AG08395 (cell line): ENCODE data around the gene PLCL1.

Source experiments
- DNase-seq: peaks from one replicate; pipeline ENCODE4 v3.0.0; 2012; ENCODE audit warnings: mixed read lengths, low spot score

The PLCL1 gene

DNA sequence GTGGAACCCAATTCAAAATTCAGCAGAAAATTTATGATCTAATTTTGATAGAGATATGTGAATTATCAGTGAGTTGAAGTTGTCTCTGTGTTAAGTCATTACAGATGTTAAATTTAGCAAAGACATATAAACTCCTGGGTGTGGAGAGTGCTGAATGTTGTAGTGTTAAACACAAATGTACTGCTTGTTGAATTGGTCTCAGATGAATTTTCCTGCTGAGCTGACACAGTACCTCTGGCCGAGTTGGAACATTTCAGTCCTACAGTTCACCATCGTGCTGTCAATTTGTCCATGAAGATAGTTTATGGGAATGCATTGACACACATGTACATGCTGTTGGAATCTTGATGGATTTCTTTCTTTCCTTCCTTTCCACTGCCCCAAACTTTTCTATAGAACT lies 255.9 kb downstream of the PLCL1 start:
- DNase-seq: no peak

DNA sequence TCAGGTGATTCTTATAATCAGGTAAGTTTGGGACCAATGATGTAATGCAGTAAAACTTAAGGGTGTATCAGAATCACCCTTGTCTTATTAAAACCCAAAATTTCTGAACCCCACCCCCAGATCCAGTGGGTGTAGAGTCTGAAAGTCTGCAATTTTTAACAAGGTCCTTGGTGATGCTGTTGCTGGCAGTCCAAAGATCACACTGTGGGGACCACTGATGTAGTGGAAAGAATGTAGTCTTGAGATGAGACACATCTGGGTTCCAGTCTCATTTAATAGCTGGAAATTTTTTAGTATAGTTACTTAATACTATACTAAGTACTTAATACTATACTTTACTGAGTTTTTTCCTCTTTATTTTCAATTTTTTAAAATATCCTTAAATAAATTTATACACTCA lies 258.4 kb downstream of the PLCL1 start:
- DNase-seq: no peak

DNA sequence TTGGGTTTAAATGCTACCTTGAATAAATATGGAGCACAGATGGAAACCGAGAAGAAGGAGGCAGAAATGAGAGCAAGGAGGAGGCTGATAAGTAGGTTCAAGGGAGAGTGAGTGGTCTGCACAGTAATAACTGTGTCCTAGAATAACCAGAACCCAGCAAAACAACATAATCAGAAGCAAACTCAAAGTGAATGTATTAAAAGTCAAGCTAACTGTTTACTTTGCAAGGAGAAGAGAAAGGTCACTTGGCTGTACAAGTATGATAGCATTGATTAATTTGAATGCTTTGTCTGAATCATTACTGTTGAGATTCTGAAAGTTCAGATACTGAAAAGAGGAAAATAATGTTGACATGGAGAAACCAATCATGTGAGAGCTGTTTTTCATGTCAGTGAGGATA lies 258.8 kb downstream of the PLCL1 start:
- no peak for DNase-seq

DNA sequence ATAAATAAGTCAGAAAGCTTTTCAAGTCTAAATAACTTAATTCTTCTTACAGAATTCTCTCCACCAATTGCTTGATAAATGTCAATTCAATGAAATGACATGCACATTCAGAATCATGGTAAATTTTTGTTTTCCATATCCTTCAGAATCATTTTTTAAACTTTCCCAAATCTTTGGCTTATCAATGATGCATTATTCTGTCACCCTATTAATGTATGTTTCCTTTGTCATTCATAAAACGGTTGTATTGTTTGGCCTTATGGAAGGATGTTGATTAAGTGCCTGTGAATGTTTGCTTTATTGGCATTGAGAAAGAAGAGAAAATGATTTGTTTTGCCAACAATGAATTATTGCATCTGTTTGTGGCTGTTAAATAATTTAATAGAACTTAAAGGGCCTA lies 260.9 kb downstream of the PLCL1 start:
- DNase-seq: no peak

DNA sequence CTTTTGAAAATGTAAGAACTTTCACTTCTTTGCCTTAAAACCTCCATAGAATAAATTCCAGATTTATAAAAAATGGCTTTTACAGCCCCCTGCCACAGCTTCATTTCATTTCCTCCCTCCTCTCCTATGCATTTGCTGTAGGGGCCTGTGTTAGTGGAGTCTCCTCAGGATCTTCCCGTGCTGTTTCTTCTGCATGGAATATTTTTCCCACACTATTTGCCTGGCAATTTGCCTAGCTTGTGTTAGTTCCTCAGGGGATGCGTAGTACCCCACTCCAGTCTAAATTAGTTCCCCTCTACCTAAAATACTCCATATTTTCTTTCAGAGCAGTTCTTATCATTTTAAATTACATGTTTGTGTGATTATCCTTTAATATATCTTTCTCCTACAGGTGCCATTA lies 262.2 kb downstream of the PLCL1 start:
- DNase-seq: no peak

DNA sequence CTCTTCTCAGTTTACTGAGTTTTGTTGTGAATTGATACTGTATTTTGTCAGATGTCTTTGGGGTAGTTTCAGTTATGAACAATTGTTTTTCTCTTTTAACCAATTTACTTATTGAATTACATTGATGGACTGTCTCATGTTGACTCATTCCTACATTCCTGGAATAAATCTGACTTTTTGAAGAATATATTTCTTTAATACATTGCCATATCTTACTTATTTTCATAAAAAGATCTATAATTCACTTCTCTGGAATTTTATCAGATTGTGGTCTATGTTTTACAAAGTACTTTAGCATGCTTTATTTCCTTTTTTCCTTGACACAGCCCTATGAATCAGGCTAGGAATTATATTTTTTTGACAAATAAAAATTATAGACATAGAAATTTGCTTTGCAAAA lies 268.3 kb downstream of the PLCL1 start:
- DNase-seq: no peak

DNA sequence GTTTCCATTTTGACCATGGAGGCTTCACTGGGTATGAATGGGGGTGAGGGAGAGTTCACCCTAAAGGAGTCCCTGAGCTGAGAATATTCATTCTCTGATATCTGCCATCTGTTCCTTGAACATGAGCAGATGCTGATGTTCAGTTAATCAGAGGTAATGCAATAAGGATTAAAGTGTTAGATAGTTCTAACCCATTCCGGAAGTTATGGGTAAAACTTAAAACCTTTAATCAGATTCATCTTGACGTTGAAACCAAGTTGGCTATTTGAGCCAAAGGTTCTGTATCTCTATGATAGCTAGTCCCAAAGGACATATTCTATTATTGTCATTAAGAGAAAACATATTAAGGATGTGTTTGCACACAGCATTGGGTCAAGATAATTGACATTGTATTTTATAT lies 268.9 kb downstream of the PLCL1 start:
- DNase-seq: no peak

DNA sequence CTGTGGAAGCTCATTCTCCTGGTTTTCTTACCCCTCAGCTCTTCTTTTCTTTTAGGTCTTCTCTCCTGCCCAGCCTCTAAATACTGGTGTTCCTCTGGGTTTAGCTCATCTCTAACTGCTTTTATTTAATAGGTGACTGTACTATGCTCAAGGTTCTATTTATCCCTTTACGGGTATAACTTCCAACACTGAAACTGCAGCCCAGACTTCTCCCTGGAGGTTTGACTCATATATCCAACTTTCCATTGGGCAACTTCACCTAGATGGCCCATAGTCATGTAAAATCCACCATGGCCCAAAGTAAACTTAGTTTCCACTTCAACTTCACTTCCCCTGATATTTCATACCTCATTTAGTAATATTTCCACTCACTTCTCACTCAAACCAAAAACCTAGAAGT lies 273.1 kb downstream of the PLCL1 start:
- no peak for DNase-seq

DNA sequence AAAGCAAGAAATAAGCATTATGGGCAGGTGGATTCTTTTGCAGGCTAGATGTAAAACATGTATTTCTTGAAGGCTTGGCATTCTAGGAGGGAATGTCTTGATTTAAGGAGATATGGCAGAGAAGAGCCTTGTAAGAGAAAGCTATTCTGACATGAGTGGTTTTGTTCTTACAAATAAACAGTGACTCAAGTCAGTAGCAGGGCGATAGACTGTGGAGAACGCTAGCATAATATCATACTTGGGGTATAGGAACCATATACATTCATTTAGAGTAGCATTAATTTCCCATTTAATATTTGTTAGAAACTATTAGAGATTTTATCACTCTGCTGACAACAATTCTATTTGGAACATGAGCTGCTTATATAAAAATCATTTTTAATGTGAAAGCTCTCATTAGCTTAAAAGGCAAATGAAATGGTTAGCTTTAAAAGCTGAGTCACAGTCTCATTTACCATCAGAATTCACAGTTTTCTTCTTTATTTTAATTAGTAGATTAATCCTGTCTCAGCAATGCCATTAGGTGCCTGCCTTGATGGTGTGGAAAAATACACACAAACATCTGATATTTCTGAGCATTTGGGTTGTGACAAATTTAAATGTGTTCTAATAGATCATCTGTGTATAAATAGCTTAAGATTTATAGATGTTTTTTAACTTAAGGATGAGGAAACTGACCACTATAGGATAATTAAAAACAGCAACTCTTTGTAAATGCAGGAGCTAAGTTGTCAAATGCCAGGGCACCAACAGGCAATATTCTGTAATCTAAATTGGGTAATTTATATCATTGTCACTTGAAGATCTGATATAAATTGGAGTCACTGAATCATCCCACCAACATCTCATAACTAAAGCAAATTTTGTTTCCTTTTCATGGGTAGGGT lies 276.7 kb downstream of the PLCL1 start:
- DNase-seq: no peak

DNA sequence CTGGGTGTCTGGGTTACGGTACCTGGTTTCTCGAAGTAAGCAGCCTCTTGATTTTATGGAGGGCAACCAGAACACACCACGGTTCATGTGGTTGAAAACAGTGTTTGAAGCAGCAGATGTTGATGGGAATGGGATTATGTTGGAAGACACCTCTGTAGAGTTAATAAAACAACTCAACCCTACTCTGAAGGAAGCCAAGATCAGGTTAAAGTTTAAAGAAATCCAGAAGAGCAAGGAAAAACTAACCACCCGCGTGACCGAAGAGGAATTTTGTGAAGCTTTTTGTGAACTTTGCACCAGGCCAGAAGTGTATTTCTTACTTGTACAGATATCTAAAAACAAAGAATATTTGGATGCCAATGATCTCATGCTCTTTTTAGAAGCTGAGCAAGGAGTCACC lies 279.8 kb downstream of the PLCL1 start:
- no peak for DNase-seq

DNA sequence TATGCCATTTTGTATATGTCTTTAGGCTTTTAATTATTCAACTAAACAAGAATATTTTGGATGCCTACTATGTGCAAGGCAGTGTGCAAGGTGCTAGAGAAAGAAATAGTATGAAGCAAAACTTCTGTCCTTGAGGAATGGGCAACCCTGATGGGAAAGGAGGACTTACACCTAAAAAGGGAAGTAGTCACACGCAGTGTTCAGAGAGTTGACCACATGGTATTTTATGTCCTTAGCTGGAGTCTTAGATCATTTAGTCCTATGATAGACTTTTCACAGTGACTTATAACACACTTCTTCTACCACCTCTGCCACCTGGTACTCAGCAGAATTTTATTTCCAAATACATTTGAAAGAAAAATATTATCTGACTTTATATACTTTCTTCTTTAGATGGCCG lies 291.6 kb downstream of the PLCL1 start:
- DNase-seq: no peak

DNA sequence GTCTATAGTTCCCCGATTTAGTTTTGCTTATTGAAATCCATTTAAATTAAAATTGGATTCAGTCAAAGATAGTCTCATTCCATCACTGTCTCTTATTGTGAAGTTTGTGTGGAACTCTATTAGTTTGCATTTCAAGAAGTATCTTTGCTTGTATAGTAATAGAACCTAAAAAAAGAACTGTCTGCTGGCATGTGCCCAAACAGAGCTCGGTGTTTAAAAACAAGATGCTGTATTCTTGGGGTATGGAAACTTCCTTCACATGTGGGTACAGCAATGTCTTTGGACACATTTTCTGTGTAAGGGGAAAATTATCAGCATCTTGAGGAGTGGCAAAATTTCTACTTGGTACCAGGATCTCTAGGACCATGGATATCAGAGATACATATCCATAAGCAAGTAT lies 292.6 kb downstream of the PLCL1 start:
- DNase-seq: no peak

DNA sequence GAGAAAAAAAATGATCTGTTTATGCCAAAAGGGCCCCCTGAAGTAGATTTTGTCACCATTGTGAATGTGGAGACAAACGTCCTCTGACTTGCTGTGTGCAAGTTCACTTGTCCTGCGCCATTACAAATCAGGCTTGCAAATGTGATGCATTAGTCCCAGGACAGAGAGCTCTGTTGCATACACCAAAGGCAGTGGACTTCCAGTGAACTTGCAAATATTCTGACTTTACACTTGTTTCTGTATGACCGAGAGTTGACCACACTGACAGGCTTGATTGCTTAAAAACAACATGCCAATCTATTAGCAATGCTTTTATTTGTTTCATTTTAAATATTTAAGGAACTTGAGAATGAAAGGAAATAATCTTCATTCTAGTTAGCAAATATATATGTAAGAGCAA lies 293.2 kb downstream of the PLCL1 start:
- DNase-seq: no peak

DNA sequence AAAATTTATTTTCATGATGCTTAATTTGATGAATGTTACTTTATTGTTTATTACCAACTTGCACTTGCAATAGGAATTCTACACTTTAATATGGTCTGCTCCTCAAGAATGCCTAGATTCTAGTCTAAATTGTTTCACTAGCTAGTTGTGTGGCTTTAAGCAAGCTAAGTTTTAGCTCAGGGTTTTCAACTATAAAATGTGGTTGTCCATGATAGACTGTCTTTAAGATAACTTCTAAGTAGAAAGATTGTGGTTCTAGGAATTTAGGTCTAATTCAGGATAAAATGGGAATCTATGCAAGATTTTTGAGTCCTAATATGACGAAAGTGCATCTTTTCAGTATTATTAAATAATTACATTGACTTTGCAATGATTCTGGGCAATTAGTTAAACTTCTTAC lies 294.0 kb downstream of the PLCL1 start:
- DNase-seq: no peak

DNA sequence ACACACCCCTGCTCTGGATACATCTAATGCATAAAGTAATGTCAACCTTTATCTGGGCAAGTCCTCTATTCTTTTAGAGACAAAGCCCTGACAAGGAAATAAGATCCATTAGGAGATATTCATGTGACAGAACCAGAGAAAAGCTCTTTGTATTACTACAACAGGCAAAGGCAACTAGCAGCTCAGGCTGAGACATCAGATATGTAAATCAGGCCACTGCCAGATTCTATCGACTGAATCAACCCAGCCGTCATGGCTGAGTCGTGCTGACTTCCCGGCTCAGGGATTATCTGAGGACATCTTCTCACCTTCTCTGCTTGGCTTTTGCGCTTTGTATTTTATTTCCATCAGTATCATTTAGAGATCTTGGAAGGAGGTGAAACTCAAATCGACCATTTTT lies 294.5 kb downstream of the PLCL1 start:
- DNase-seq: peak; percentile 24

DNA sequence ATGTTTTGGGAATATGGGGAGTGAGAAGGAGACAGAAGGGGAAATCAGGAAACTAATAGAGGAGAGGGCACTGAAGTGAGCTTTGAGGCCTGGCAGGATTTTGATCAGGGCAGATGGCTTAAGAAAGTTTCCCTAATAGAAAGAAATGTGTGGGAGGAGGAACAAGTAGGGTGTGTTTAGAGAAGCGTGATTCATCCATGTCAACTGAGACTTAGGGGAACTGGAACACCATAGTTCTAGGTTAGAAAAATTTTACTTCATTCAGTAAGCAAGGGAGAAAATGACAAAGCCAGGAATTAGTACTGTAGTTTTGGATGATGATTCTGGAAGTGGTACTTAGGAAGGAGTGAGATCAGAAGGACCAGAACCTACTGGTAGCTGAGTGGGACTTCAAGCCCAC lies 296.0 kb downstream of the PLCL1 start:
- DNase-seq: peak; percentile 45

DNA sequence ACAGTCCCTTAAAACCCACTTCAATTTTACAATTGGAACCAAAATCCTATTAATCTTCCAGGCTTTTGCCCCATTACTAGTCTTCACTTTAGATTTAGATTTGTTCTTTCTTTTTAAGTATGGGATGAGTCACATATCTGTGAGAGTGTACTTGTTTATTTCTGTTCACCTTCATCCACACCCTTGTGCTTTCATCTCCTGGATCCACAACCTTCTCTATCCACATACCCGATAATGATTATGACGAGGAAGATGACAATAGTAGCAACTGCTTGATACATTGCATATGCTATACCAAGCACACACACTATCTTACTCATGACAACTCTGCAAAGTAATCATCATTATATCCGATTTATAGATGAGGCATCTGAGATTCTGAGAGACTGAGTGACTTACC lies 297.3 kb downstream of the PLCL1 start:
- DNase-seq: no peak

DNA sequence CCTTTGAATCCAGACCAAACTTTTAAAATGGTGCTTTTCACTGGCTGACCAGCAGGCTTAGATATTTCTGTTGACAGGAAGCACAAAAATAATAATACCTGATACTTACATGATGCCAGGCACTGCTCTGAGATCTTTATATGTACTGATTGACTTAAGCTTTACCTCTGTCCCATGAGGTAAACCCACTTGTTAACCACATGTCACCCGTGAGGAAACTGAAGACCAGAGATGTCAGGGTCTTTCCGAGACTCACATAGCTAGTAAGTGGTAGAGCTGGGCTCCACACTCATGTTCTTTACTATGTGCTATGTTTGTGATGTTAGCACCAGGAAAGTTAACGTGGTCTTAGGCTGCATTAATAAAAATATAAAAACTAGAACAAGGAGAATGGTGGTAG lies 297.7 kb downstream of the PLCL1 start:
- DNase-seq: no peak

DNA sequence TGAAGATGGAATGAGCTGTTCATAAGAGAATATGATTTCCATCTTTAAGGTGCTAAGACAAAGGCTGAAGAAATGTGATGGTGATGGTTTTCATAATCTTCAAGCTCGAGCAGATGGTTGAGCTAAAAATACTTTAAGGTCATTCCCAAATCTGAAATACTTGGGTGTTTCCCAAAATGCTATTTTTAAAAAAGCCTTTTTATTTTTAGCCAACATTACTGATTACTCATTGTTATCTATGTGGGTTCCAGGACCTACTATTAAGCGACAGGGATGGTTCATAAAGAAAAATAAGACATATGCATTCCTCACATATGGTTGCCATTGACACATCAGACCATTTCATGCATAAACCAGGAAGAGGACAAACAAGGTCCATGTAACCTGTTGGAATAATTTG lies 298.5 kb downstream of the PLCL1 start:
- no peak for DNase-seq

DNA sequence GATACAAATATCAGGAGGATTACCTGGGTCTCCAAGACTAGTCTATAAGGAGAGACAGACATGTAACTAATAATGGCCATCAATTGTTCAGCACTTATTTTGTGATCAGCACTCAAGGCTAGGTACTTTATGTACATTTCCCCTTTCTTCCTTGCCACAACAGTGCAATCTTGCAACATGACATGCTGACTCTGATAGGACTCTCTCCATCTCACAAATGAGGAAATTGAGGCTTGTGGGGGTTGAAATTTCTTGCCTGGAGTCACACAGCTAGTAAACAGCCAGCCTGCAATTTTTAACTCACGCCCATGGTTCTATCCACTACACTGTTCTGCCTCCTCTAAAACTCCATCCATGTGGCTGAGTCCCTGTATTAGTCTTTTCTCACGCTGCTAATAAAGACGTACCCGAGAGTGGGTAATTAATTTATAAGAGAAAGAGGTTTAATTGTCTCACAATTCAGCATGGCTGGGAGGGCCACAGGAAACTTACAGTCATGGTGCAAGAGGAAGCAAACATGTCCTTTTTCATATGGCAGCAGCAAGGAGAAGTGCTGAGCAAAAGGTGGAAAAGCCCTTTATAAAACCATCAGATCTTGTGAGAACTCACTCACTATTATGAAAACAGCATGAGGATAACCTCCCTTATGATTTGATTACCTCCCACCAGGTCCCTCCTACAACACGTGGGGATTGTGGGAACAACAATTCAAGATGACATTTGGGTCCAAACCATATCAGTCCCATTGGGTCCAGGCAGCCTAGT lies 302.4 kb downstream of the PLCL1 start:
- no peak for DNase-seq

DNA sequence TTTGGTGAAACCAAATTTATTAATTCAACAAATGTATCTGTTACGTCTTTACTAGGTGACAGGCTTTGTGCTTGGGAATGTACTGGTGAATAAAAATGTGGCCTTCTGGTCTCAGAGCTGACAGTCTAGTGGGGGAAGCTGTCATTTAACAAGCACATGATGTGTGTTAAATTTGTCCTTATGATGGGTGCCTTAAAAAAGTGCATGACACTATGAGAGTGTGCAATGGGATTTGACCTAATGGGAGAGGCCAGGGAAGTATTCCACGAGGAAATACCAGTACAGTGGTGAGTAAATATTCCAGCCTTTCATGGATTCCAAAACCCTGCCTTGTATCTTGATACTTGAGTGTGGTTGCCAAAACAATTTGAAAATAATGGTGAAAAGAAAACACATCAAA lies 308.9 kb downstream of the PLCL1 start:
- no peak for DNase-seq

DNA sequence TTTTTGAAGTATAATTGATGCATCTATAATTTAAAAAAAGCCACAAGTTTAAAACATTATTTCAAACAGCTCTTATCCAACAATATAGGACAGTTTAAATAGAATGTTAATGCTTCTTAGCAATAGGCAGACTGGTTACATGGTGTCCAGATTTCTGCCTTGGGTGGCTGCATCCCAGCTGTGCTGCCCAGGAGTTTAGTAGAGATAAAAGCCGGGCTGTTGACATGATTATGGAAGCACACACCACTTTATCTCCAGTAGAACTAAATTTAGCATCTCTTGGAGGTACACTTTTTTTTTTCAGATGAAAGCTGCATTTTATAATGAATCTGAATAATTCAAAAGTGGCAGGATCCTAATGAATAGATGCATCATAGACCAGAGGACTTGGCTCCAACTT lies 309.7 kb downstream of the PLCL1 start:
- DNase-seq: no peak

DNA sequence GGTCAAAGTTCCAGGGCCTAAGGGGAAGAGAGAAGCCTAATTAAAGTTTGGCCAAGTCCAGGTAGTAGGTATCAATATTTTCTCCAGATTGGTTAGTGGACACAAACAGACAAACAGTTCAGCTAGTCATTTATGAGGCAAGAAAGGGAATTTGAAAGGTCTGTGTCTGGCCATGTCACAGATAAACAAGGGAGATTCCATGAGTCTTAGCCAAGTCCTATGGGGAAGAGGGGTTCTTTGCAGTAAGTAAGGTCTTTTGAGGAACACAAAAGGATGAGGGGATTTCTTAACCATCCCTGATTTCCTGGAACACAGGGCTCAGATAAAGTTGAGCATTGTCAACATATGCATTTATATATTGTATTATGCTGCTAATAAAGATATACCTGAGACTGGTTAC lies 310.8 kb downstream of the PLCL1 start:
- no peak for DNase-seq

DNA sequence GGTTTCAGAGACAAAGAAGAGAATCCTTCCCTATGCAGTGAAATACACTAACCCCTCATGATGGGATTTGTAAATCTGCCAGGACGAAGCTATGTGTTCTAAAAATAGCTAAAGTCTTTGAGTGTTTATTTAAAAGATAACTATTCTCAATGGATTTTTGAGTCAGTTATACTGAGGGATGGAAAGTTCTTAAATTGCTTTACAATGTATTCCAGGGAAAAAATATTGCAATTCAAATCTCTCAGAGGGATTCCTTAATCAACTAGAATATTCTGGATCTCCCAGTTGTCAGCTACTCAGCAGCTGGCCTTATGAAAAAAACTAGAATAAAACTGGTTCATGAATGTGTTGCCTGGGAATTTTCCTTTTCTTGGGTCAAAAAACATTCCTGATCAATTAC lies 312.4 kb downstream of the PLCL1 start:
- DNase-seq: no peak
